HepG2 (cell line): Measurements from ENCODE around the gene NKX1-1. TPM values are rescaled to one million over a fixed set of nuclear protein-coding genes. Genes with fewer than 3 reads are reported as not detected.

ENCODE experiments used
- AKNA ChIP-seq: sonication (generic); formaldehyde crosslinking; IDR thresholded peaks from 2 replicates; pipeline ENCODE4 v1.4.0; 2020; ENCODE audit warnings: missing genetic modification reagents, borderline replicate concordance
- ATF3 ChIP-seq: sonication (generic); formaldehyde crosslinking; IDR thresholded peaks from 2 replicates; pipeline ENCODE4 v1.4.0; 2020; ENCODE audit warnings: missing genetic modification reagents
- CAMTA2 ChIP-seq: sonication (generic); formaldehyde crosslinking; IDR thresholded peaks from 2 replicates; pipeline ENCODE4 v1.4.0; 2020; ENCODE audit warnings: mild to moderate bottlenecking, missing genetic modification reagents, borderline replicate concordance
- CENPT ChIP-seq: sonication (generic); formaldehyde crosslinking; IDR thresholded peaks from 2 replicates; pipeline ENCODE4 v1.8.0; 2022; ENCODE audit warnings: low read depth, mild to moderate bottlenecking, moderate library complexity, missing genetic modification reagents
- HDAC6 ChIP-seq: fragments of 200-600 bp; sonication (generic); IDR thresholded peaks from 2 replicates; pipeline ENCODE4 v1.7.0; 2017; ENCODE audit warnings: mild to moderate bottlenecking, antibody characterized with exemption, low read length, low read depth
- KDM4B ChIP-seq: sonication (generic); formaldehyde crosslinking; IDR thresholded peaks from 2 replicates; pipeline ENCODE4 v1.4.0; 2020; ENCODE audit warnings: missing genetic modification reagents
- MAX ChIP-seq: IDR thresholded peaks from 2 replicates; pipeline ENCODE4 v1.6.1; 2012; ENCODE audit warnings: inconsistent platforms
- MLX ChIP-seq: IDR thresholded peaks from 2 replicates; pipeline ENCODE4 v1.6.1; 2016
- NFATC3 ChIP-seq: sonication (generic); formaldehyde crosslinking; IDR thresholded peaks from 2 replicates; pipeline ENCODE4 v1.5.1; 2020; ENCODE audit warnings: mild to moderate bottlenecking, missing genetic modification reagents
- NFIB ChIP-seq: sonication (generic); formaldehyde crosslinking; IDR thresholded peaks from 2 replicates; pipeline ENCODE4 v1.9.0; 2021; ENCODE audit warnings: missing genetic modification reagents, mild to moderate bottlenecking, borderline replicate concordance
- NR2C2 ChIP-seq: sonication (generic); formaldehyde crosslinking; IDR thresholded peaks from 2 replicates; pipeline ENCODE4 v1.4.0; 2020; ENCODE audit warnings: missing genetic modification reagents, mild to moderate bottlenecking, moderate library complexity, borderline replicate concordance
- PCBP2 ChIP-seq: fragments of 200-400 bp; formaldehyde crosslinking; optimal IDR thresholded peaks from 2 replicates; pipeline ENCODE3; 2018; ENCODE audit warnings: low read length, low read depth; ENCODE audit not compliant: poor library complexity, severe bottlenecking
- PHF5A ChIP-seq: IDR thresholded peaks from one replicate; pipeline ENCODE4 v1.6.1; 2018; ENCODE audit warnings: low read depth, missing genetic modification reagents; ENCODE audit not compliant: unreplicated experiment
- TAF1 ChIP-seq: sonication (generic); formaldehyde crosslinking; IDR thresholded peaks from 2 replicates; pipeline ENCODE4 v1.4.0; 2020; ENCODE audit warnings: missing genetic modification reagents
- ZNF746 ChIP-seq: sonication (generic); formaldehyde crosslinking; IDR thresholded peaks from 2 replicates; pipeline ENCODE4 v1.8.0; 2022; ENCODE audit warnings: mild to moderate bottlenecking, missing genetic modification reagents
- ZNF878 ChIP-seq: sonication (generic); formaldehyde crosslinking; IDR thresholded peaks from 2 replicates; pipeline ENCODE4 v1.8.1; 2023; ENCODE audit warnings: mild to moderate bottlenecking, missing genetic modification reagents, moderate library complexity
- polyA plus RNA-seq, 8 experiments: library from polyadenylated mRNA; depleted of rRNA in 3 of 8; stranded (reverse) in 7 of 8; unstranded in 1 of 8; fragments of >200 nt; fragmentation: Illumina TruSeq in 4 of 8; extraction: Trizol in 4 of 8; gene quantifications; 2 replicates each; pipeline versions ENCODE4 v1.2.1 to v1.2.3, GENCODE V29; 2011 to 2016; ENCODE audit warnings: low read depth in 4 of 8, missing spikeins in 1 of 8, mixed read lengths in 1 of 8; ENCODE audit not compliant: insufficient read depth in 1 of 8
- total RNA-seq, 5 experiments: library from RNA; depleted of rRNA; stranded (reverse); fragments of >200 nt; fragmentation: Illumina TruSeq; extraction: Trizol; gene quantifications; 2 replicates each; pipeline ENCODE4 v1.2.3, GENCODE V29; 2016; ENCODE audit warnings: low read depth in 1 of 5
- TF ChIP-seq, protein P1 (sequence below): sonication (generic); formaldehyde crosslinking; IDR thresholded peaks from 2 replicates; pipeline ENCODE4 v1.4.0; 2020; ENCODE audit warnings: missing genetic modification reagents
- TF ChIP-seq, protein P2 (sequence below): sonication (generic); formaldehyde crosslinking; IDR thresholded peaks from 2 replicates; pipeline ENCODE4 v1.4.0; 2020; ENCODE audit warnings: mild to moderate bottlenecking, missing genetic modification reagents

The NKX1-1 gene
- total and polyA plus RNA-seq, 2 of the 13 experiments (the other 11 are each of a cell fraction or from before 2014, with no cell fraction given) = not detected

DNA sequence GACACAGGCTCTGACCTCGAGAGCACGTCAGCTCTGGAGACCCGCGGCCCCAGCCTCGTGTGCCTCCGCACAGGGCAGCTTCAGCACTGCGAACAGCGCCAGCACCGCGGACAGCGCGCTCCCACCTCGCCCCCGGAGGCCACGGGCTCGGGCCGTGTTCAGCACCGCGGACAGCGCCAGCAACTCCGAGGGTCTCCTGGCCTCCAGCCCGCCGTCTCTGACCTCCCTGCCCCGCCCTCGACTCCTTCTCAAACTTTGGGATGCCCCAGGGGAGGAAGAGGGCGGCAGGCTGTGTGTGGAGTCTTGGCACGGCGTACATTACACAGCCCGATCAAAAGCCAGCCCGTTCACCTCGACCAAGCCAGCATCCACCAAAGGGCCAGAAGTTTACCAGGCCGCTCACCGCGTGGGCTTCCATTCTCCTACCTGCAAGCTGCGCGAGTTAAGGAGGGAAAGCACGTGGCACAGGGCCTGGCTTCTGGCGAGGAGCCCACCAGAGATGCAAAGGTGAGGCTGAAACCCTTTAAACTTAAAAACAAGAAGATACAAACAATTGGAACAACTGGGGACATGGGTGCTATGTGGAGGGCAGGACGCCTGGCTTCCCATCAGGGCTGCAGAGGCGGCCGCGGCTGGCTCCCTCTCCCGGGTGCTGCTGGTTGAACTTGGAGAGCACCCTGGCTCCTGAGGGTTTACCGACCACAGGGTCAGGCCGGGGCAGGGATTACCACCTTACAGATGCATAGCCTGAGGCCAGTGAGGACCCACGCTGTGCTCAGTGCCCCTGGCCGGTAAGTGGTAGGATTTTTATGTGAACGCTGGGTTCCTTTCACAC is 4.5 kb upstream of the NKX1-1 start (continued):
- TF ChIP-seq, protein P1, sequence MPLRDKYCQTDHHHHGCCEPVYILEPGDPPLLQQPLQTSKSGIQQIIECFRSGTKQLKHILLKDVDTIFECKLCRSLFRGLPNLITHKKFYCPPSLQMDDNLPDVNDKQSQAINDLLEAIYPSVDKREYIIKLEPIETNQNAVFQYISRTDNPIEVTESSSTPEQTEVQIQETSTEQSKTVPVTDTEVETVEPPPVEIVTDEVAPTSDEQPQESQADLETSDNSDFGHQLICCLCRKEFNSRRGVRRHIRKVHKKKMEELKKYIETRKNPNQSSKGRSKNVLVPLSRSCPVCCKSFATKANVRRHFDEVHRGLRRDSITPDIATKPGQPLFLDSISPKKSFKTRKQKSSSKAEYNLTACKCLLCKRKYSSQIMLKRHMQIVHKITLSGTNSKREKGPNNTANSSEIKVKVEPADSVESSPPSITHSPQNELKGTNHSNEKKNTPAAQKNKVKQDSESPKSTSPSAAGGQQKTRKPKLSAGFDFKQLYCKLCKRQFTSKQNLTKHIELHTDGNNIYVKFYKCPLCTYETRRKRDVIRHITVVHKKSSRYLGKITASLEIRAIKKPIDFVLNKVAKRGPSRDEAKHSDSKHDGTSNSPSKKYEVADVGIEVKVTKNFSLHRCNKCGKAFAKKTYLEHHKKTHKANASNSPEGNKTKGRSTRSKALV = peak; percentile 99
- TF ChIP-seq AKNA (CRISPR knock-in tag) (peak; percentile 100), NFIB (CRISPR knock-in tag) (peak; percentile 99), TAF1 (CRISPR knock-in tag) (peak; percentile 96), ZNF878 (CRISPR knock-in tag) (peak; percentile 100), NFATC3 (CRISPR knock-in tag) (peak; percentile 100), NR2C2 (CRISPR knock-in tag) (peak; percentile 79), MAX (peak; percentile 80), ATF3 (CRISPR knock-in tag) (peak; percentile 100), MLX (CRISPR knock-in tag) (peak; percentile 96), PCBP2 (no peak), PHF5A (peak; percentile 96), CENPT (CRISPR knock-in tag) (peak; percentile 100), HDAC6 (no peak), ZNF746 (CRISPR knock-in tag) (peak; percentile 99), KDM4B (CRISPR knock-in tag) (peak; percentile 100), CAMTA2 (CRISPR knock-in tag) (peak; percentile 100)
- TF ChIP-seq, protein P2, sequence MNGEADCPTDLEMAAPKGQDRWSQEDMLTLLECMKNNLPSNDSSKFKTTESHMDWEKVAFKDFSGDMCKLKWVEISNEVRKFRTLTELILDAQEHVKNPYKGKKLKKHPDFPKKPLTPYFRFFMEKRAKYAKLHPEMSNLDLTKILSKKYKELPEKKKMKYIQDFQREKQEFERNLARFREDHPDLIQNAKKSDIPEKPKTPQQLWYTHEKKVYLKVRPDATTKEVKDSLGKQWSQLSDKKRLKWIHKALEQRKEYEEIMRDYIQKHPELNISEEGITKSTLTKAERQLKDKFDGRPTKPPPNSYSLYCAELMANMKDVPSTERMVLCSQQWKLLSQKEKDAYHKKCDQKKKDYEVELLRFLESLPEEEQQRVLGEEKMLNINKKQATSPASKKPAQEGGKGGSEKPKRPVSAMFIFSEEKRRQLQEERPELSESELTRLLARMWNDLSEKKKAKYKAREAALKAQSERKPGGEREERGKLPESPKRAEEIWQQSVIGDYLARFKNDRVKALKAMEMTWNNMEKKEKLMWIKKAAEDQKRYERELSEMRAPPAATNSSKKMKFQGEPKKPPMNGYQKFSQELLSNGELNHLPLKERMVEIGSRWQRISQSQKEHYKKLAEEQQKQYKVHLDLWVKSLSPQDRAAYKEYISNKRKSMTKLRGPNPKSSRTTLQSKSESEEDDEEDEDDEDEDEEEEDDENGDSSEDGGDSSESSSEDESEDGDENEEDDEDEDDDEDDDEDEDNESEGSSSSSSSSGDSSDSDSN = peak; percentile 85
